Hematopoietic multipotent progenitor cell (in vitro differentiated cells): ENCODE measurements around the gene MYOD1. TPM values are rescaled to one million over a fixed set of nuclear protein-coding genes. Genes with fewer than 3 reads are reported as not detected.

Experiments used
- DNase-seq, 3 donors: peaks; one replicate each; pipeline ENCODE4 v3.0.0-alpha.2; 2011 to 2015; ENCODE audit warnings: low read depth in 2 of 3, low spot score in 2 of 3
- total RNA-seq: library from RNA; depleted of rRNA; stranded (reverse); fragments of >200 nt; gene quantifications from one replicate; pipeline ENCODE4 v1.2.3, GENCODE V29; 2012

The MYOD1 gene
- total RNA-seq = not detected

DNA sequence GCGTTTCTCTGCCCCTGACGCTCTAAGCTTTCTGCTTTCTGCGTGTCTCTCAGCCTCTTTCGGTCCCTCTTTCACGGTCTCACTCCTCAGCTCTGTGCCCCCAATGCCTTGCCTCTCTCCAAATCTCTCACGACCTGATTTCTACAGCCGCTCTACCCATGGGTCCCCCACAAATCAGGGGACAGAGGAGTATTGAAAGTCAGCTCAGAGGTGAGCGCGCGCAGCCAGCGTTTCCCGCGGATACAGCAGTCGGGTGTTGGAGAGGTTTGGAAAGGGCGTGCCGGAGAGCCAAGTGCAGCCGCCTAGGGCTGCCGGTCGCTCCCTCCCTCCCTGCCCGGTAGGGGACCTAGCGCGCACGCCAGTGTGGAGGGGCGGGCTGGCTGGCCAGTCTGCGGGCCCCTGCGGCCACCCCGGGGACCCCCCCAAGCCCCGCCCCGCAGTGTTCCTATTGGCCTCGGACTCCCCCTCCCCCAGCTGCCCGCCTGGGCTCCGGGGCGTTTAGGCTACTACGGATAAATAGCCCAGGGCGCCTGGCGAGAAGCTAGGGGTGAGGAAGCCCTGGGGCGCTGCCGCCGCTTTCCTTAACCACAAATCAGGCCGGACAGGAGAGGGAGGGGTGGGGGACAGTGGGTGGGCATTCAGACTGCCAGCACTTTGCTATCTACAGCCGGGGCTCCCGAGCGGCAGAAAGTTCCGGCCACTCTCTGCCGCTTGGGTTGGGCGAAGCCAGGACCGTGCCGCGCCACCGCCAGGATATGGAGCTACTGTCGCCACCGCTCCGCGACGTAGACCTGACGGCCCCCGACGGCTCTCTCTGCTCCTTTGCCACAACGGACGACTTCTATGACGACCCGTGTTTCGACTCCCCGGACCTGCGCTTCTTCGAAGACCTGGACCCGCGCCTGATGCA, at the start of gene MYOD1:
MYOD1 (plus strand) TSS at position 544 of the 910 bp plus-strand sequence; CDS start at position 756, 212 bp downstream.
- DNase-seq = no peak

GRCh38 chr11:17672469-17672868, 46.9 kb upstream of the MYOD1 start:
- no peak for DNase-seq

GRCh38 chr11:17673951-17674350, 45.4 kb upstream of the MYOD1 start:
- DNase-seq = no peak

- DNase-seq = no peak
Measured at GRCh38 chr11:17682848-17683247, 36.5 kb upstream of the MYOD1 start.

DNA sequence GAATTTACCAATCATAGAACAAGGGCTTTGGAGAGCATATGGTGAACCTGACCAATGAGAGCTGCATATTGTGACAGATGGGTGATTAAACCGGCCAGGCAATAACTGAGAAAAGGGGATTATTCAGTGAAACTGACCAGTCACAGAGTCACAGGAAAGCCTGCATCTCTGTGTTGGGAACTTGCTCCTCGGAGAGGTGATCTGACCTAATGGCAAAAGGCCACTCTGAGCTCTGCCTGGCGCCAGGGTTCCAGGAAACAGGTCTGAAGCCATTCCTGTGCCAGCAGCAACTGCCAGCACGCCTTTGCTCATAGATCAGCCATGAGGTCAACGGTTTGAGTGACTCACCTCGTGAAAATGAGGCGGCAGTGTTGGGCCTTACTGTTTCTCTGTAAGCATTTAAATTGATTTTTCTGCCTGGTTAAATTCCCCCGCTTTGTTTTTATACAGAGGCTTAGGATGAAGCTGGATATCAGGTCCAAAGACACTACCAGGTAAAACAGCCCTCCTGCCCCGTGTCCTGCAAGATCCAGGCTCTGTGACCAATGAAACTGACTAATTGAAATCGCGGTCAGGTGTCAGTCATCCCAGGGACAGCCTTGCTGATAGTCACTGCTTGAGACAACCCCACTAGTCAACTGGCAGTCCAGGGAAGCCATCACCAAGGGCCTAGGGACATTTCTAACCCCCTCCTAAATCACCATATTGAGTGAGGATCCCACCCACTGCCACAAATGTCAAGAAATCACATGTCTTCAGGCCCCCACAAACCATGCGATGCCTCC, 35.8 kb upstream of the MYOD1 start:
- DNase-seq = no peak

- no peak for DNase-seq
Measured at GRCh38 chr11:17684550-17684949, 34.8 kb upstream of the MYOD1 start.

DNA sequence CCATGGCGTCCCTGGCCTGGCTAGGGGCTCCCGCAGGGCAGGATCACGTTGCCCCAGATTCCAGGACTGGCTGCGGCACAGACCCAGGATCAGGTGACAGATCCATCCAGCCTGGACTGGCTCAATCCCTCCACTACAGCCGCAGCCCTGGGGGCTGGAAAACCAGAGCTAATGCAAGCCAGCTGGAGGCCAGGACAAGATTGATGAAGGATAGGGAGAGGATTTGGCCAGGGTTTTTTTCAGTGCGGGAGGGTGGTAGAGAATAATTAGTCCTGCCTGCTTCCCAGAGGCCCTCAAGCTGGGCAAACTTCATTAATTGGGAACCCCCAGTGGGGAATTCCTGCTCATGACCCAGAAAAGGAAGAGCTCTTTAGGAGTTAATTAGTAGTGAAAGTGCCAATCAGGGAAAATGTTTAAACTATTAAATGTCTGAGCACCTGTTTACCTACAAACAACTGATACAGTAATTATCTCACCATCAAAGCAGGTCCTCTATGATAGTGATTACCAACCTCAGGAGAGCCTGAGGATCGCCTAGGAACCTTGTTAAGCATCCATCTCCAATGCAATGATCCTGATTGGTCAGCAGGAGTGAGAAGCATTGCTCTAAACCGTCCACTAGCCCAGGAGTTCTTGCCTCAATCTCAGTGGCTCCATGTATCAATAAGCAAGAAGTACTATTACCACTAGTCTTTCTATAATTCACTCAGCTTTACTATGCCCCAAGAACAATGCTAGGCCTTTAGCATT, 33.0 kb upstream of the MYOD1 start:
- no peak for DNase-seq

- DNase-seq = no peak
Measured at GRCh38 chr11:17687946-17688670, 31.3 kb upstream of the MYOD1 start.

GRCh38 chr11:17691550-17691949, 27.8 kb upstream of the MYOD1 start:
- no peak for DNase-seq

GRCh38 chr11:17691976-17692375, 27.4 kb upstream of the MYOD1 start:
- no peak for DNase-seq

DNA sequence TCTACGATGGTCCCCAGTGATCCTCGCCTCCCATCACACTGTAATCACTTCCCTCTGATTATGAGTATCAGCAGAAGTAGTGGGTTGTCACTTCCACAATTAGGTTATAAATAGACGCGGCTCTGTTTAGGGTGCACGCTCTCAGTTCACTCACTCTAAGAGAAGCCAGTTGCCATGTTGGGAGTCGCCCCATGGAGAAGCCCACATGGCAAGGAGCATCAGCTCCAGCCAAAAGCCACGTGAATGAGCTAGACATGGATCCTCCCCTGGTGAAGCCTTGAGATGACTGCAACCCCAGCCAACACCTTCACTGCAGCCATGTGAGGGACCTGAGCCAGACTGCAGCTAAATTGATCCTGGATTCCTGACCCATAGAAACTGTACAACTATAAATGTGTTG, 26.4 kb upstream of the MYOD1 start:
- no peak for DNase-seq

- DNase-seq = no peak
Measured at GRCh38 chr11:17693531-17693930, 25.8 kb upstream of the MYOD1 start.

DNA sequence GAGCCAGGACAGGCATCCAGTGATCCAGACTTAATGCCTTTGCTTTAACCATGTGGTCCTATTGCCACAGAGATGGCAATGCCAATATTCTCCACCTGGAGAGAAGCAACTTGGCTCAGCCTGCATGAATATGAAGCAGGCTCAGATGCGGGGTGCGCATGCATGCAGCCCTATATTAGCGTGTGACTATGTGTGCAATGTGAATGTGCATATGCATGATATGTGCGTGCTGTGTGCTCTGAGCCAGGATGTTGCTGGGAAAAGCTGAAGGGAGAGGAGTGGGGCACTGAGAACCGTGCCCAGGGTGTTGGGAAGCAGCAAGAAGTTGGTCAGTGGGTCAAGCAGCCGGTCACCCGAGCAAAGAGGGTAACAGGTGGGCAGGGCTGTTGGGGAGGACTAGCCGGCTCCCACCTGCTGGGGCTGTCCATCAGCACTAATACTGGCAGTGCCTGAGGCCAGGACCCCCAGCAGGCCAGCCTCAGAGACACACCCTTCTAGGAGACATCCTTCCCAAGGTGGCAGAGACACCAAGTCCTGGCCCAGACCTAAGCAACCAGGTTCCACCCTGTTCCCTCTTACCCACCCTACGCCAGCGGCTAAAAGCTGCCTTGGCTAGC, 24.8 kb upstream of the MYOD1 start:
- DNase-seq = no peak

- no peak for DNase-seq
Measured at GRCh38 chr11:17695454-17696441, 23.6 kb upstream of the MYOD1 start.

- no peak for DNase-seq
Measured at GRCh38 chr11:17696741-17697140, 22.6 kb upstream of the MYOD1 start.

- no peak for DNase-seq
Measured at GRCh38 chr11:17697175-17697949, 22.0 kb upstream of the MYOD1 start.

DNA sequence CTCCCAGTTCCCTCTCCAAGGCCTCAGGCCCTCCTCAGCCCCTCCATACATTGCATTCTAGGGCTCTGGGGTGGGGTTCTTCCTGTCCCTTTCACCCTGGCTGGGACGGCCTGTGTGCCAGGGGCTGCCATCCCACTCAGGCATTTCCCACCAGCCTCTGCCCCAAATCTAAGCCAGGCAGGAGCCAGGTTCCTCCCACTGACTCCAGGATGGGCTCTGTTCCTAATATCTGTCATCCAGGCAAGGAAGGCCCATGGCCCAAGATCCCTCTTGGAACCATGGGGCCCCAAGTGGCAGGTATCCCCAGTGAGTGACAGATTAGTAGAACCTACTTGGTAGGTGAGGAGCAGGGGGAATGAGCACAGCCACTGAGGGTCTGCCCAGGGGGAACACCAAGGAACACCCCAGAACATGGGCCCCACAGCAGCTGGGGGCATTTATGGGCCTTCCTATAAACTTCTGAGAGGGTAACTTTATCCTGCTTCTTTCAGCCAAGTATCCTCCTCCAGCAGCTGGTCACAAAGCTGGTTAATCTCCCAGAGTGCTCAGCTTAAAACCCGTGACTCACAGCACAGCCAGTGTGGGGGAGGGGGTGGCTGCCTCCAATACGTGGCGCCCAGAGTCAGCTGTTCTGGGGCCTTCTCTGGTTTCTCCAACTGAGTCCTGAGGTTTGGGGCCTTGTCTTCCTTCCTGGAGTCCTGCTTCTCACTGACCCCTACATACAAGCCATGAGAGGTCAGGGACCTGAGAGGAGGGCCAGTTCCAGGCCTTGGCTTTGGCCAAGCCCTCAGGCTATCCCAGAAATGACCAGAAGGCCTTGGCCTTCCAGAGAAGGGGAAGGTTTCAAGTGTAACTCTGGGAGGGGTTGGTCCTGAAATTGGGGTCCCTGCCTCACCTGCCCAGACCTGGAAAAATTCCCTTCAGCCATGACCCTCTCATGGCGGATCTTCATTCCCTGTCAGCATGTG, 19.9 kb upstream of the MYOD1 start:
- no peak for DNase-seq
